K562 (cell line): ENCODE results near the gene TINCR. TPM values are rescaled to one million over a fixed set of nuclear protein-coding genes. Genes with fewer than 3 reads are reported as not detected.
"Not testable (repeated sequence)": the region's sequence is repeated elsewhere in the genome, so short reads cannot be mapped to it uniquely, and the experiment has no call there.

Experiments
- ATAC-seq: fragments of 200-7000 bp; cut with Tn5 transposase; 3 replicates; pipeline ENCODE4 v1.9.1; 2020; ENCODE audit warnings: moderate library complexity
- BruUV-seq: library from RNA; stranded (reverse); fragments of 400-500 nt; replicated peaks from 2 replicates; lab custom pipeline; 2021; lab: Mats Ljungman, UMichigan
- CTCF ChIA-PET: fragments of 300-600 bp; formaldehyde crosslinking; extraction: SDS; loops from one replicate; lab custom pipeline; 2021; ENCODE audit warnings: low intra/inter-chr PET ratio; lab: Yijun Ruan, JAX
- POLR2A ChIA-PET: fragments of 300-600, 350-650 bp; sonication (Branson Sonifier 250); formaldehyde crosslinking; extraction: SDS; loops from one replicate; lab custom pipeline; 2021; ENCODE audit warnings: antibody characterized with exemption, inconsistent platforms; lab: Yijun Ruan, JAX
- DNase-seq, 4 experiments: peaks; one replicate each; pipeline versions ENCODE4 v3.0.0 to v3.0.0-alpha.2; 2011 to 2018; ENCODE audit warnings: low spot score in 3 of 4, mixed read lengths in 3 of 4; ENCODE audit errors: extremely low read depth in 1 of 4
- FAIRE-seq: peaks from 2 replicates; lab custom pipeline; 2011; peaks lifted over from hg19 to GRCh38; lab: Jason Lieb, UNC
- H2AFZ ChIP-seq: 2 replicates; pipeline ENCODE4 v1.6.0; 2011; ENCODE audit warnings: low read depth, low read length, control low read depth, inconsistent platforms
- H3K27ac ChIP-seq: fragments of 200-600 bp; 3 replicates; pipeline ENCODE4 v1.8.0; 2011; ENCODE audit warnings: low read depth, mild to moderate bottlenecking, control low read depth, inconsistent platforms, low read length, moderate library complexity, mixed read lengths; ENCODE audit errors: extremely low read depth
- H3K27me3 ChIP-seq, 2 experiments: fragments of 300-600 bp in 1 of 2; 2 replicates in 1 of 2; 3 replicates in 1 of 2; pipeline versions ENCODE4 v1.6.0 to v1.8.0; 2011; ENCODE audit warnings: inconsistent platforms in 2 of 2, low read length in 2 of 2, mild to moderate bottlenecking in 1 of 2, mixed read lengths in 1 of 2, moderate library complexity in 1 of 2; ENCODE audit not compliant: control insufficient read depth in 2 of 2, insufficient read depth in 2 of 2
- H3K36me3 ChIP-seq: fragments of 300-600 bp; 3 replicates; pipeline ENCODE4 v1.8.0; 2011; ENCODE audit warnings: mild to moderate bottlenecking, low read length, inconsistent platforms; ENCODE audit not compliant: control insufficient read depth, insufficient read depth
- H3K4me1 ChIP-seq, 2 experiments: fragments of 200-600 bp in 1 of 2; replicated peaks in 1 of 2; 2 replicates in 1 of 2; 3 replicates in 1 of 2; pipeline versions ENCODE4 v1.5.1 to v1.8.0; 2011; ENCODE audit warnings: inconsistent platforms in 2 of 2, low read length in 2 of 2, mild to moderate bottlenecking in 1 of 2, mixed read lengths in 1 of 2, moderate library complexity in 1 of 2; ENCODE audit not compliant: control insufficient read depth in 2 of 2, insufficient read depth in 2 of 2
- H3K4me2 ChIP-seq: 2 replicates; pipeline ENCODE4 v1.6.1; 2011; ENCODE audit warnings: low read length, control low read depth, inconsistent platforms, mixed read lengths; ENCODE audit not compliant: insufficient read depth
- H3K4me3 ChIP-seq: fragments of 200-600 bp; sonication (generic), shearing (Covaris generic); 2 replicates; pipeline ENCODE4 v1.5.1; 2016; ENCODE audit warnings: control low read depth, inconsistent platforms
- H3K79me2 ChIP-seq: fragments of 200-600 bp; 3 replicates; pipeline ENCODE4 v1.8.0; 2011; ENCODE audit warnings: low read length, inconsistent platforms; ENCODE audit not compliant: control insufficient read depth, insufficient read depth
- H3K9ac ChIP-seq, 2 experiments: 2 replicates each; pipeline versions ENCODE4 v1.6.0 to v1.6.1; 2011; ENCODE audit warnings: low read depth in 2 of 2, low read length in 2 of 2, control low read depth in 1 of 2, inconsistent platforms in 1 of 2, mild to moderate bottlenecking in 1 of 2, mixed read lengths in 1 of 2; ENCODE audit not compliant: insufficient read depth in 1 of 2
- H3K9me1 ChIP-seq: one replicate; pipeline ENCODE4 v1.6.0; 2011; ENCODE audit warnings: inconsistent platforms, mild to moderate bottlenecking, low read length, moderate library complexity; ENCODE audit not compliant: control insufficient read depth, insufficient read depth
- H3K9me3 ChIP-seq: replicated peaks from 2 replicates; pipeline ENCODE4 v1.5.1; 2011; ENCODE audit warnings: low read depth, low read length, inconsistent platforms; ENCODE audit not compliant: control insufficient read depth, insufficient read depth
- H4K20me1 ChIP-seq: replicated peaks from 2 replicates; pipeline ENCODE4 v1.6.1; 2011; ENCODE audit warnings: low read length, inconsistent platforms, mixed read lengths; ENCODE audit not compliant: control insufficient read depth, insufficient read depth
- ARID2 ChIP-seq: fragments of 450-650 bp; IDR thresholded peaks from 2 replicates; pipeline ENCODE4 v1.6.1; 2017; ENCODE audit warnings: antibody characterized with exemption, mild to moderate bottlenecking
- POLR2B ChIP-seq: fragments of 450-650 bp; IDR thresholded peaks from 2 replicates; pipeline ENCODE4 v1.6.1; 2018; ENCODE audit warnings: low read depth; ENCODE audit not compliant: partially characterized antibody
- SUPT5H ChIP-seq: fragments of 450-650 bp; IDR thresholded peaks from 2 replicates; pipeline ENCODE4 v1.6.1; 2016
- TRIM24 ChIP-seq, 2 experiments: fragments of 450-650 bp; IDR thresholded peaks; 2 replicates each; pipeline ENCODE4 v1.6.1; 2016
- ZEB2 ChIP-seq: fragments of 450-650 bp; IDR thresholded peaks from 2 replicates; pipeline ENCODE4 v1.6.1; 2016
- ZKSCAN3 ChIP-seq: fragments of 250-450 bp; sonication (Bioruptor Pico); IDR thresholded peaks from 2 replicates; pipeline ENCODE4 v1.4.0; 2020
- ZNF398 ChIP-seq: fragments of 250-450 bp; sonication (Bioruptor Pico); IDR thresholded peaks from 2 replicates; pipeline ENCODE4 v1.8.0; 2021; ENCODE audit warnings: moderate library complexity, mild to moderate bottlenecking, inconsistent platforms
- WGBS: fragments of 100-300 bp; shearing (Covaris generic); methylation state at CpG from one replicate; pipeline ENCODE4 v1.1.6; 2016; ENCODE audit warnings: low coverage, mixed read lengths; ENCODE audit not compliant: insufficient coverage; ENCODE audit errors: missing lambda C conversion rate; 5-methylcytosine and 5-hydroxymethylcytosine counted together
- in situ Hi-C: fragments of 300-500 bp; cut with MboI; formaldehyde crosslinking; loops from 4 replicates; pipeline ENCODE4 v1.15.0; 2018; ENCODE audit warnings: inconsistent platforms, mixed read lengths
- intact Hi-C: fragments of 100-400 bp; cut with micrococcal nuclease; formaldehyde crosslinking; loops from 2 replicates; pipeline ENCODE4 v1.14.2; 2022
- polyA plus RNA-seq, 8 experiments: library from polyadenylated mRNA; depleted of rRNA in 4 of 8; stranded (reverse) in 5 of 8; unstranded in 3 of 8; fragments of >200 nt; fragmentation: Nextera tagmentation in 2 of 8; fragmentation: Illumina TruSeq in 1 of 8; extraction: Ambion mirVana in 2 of 8; extraction: Trizol in 1 of 8; gene quantifications; 2 replicates each; pipeline versions ENCODE4 v1.2.1 to v1.2.3, GENCODE V29; 2011 to 2014; ENCODE audit warnings: inconsistent platforms in 1 of 8, missing spikeins in 1 of 8
- total RNA-seq, 7 experiments: library from RNA; depleted of rRNA in 6 of 7; stranded (reverse); fragments of >200 nt in 6 of 7; fragmentation: Illumina TruSeq in 2 of 7; extraction: Trizol in 2 of 7; gene quantifications; 2 replicates each; pipeline versions ENCODE4 v1.2.1 to v1.2.3, GENCODE V29; 2011 to 2021; ENCODE audit warnings: low replicate concordance in 1 of 7

Gene TINCR
- total and polyA plus RNA-seq, 9 of the 15 experiments (the other 6 are each of a cell fraction or from before 2014, with no cell fraction given) = 0.03 to 0.24 (median 0.09) TPM; not detected in 1

- 94% methylated on average over 16 of the region's 16 CpGs for WGBS
Measured at GRCh38 chr19:5609881-5610448, 42.2 kb upstream of the TINCR start.

DNA sequence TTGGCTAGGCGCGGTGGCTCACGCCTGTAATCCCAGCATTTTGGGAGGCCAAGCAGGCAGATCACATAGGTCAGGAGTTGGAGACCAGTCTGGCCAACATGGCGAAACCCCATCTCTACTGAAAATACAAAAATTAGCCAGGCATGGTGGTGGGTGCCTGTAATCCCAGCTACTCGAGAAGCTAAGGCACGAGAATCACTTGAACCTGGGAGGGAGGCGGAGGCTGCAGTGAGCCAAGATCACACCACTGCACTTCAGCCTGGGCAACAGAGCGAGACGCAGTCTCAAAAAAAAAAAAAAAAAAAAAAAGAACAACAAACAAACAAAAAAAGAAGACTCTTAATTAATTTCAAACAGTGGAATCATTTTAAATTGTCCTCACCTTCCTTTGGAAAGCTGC lies 41.0 kb upstream of the TINCR start:
- H2AFZ ChIP-seq, CTCF ChIA-PET, H3K9me3 ChIP-seq, H3K9me1 ChIP-seq, in situ Hi-C loops, intact Hi-C loops, H4K20me1 ChIP-seq, H3K4me1 ChIP-seq, H3K4me2 ChIP-seq, H3K27me3 ChIP-seq, DNase-seq, FAIRE-seq, H3K9ac ChIP-seq, ATAC-seq, H3K27ac ChIP-seq, BruUV-seq, H3K4me3 ChIP-seq: not testable (repeated sequence)
- H3K36me3 ChIP-seq = peaks cover 89% of the 10 kb centered on the region
- H3K79me2 ChIP-seq = peaks cover 40% of the 10 kb centered on the region
- POLR2A ChIA-PET = interaction anchor here (0.5 to 2.1 kb wide), 6 partner anchors 9 to 23 kb away, joined by 3 to 14 read pairs (median 4); partner anchors contain the start of genes SAFB and SAFB2
- 98% methylated on average over 6 of the region's 9 CpGs for WGBS

More at GRCh38 chr19:5609881-5610448, 42.2 kb upstream of the TINCR start:
- H4K20me1 ChIP-seq = no peaks in the 10 kb centered on the region
- peaks cover 89% of the 10 kb centered on the region for H3K36me3 ChIP-seq
- ChIA-PET CTCF (no interaction called here), POLR2A (interaction anchor here (0.5 to 2.1 kb wide), 5 partner anchors 9 to 1089 kb away, joined by 3 to 14 read pairs (median 4); partner anchors contain the start of genes SAFB and SAFB2)
- ATAC-seq = no peak
- H3K9ac ChIP-seq = no peak overlapping the region
- intact Hi-C loops (no loop called here), in situ Hi-C loops (no loop called here)
- no TSS peak for BruUV-seq
- no peak for DNase-seq
- no peaks in the 10 kb centered on the region for H3K4me1 ChIP-seq
- H3K9me1 ChIP-seq = no peaks in the 10 kb centered on the region
- H3K27me3 ChIP-seq = no peaks in the 10 kb centered on the region
- H3K79me2 ChIP-seq = peaks cover 40% of the 10 kb centered on the region
- H3K9me3 ChIP-seq = no peaks in the 10 kb centered on the region
- FAIRE-seq = no peak
- no peak overlapping the region for H2AFZ ChIP-seq
- TF ChIP-seq POLR2B (no peak), ARID2 (no peak), TRIM24 (IDR thresholded peaks at IDR 0.05) (no peak), ZEB2 (no peak), ZKSCAN3 (no peak), SUPT5H (no peak), ZNF398 (CRISPR knock-in tag) (no peak)
- H3K4me2 ChIP-seq = no peak overlapping the region
- no peak overlapping the region for H3K27ac ChIP-seq
- no peak overlapping the region for H3K4me3 ChIP-seq
